ENCODE measurements around the gene ETV3L. TPM values are rescaled to one million over a fixed set of nuclear protein-coding genes. Genes with fewer than 3 reads are reported as not detected.
A peak's percentile ranks its signal among the peaks of the same experiment; 100 is the strongest.

Gene ETV3L
- total RNA-seq, 3 donors from 2014 or later (not counting 1 experiment from before 2014, with no cell fraction given): not detected

DNA sequence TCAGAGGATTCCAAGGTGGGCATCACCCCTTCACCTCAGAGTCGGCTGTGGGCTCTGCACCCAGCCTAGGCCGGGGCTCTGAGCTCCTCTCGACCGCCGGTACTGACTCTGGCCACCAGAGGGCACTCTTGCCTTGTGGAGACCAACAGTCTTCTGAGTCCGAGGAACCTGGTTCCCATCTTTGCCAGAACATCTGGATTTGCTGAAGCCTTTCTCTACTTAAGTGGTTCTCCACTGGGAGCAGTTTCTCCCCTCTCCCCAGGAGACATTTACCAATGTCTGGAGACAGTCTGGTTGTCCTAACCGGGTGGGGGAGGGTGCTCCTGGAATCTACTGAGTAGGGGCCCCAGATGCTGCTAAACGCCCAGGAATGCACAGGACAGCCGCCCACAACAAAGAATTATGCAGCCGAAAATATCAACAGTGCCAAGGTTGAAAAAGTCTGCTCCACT is 9.4 kb downstream of the ETV3L start:
- Histone ChIP-seq H3K4me1 (ENCODE audit: control insufficient read depth, insufficient read depth, low read length) (peaks cover 3% of the 10 kb centered on the region), H3K36me3 (ENCODE audit: control insufficient read depth, insufficient read depth, low read length) (no peaks in the 10 kb centered on the region), H3K27ac (ENCODE audit: low read length) (no peak overlapping the region), H3K4me3 (ENCODE audit: low read length) (no peak overlapping the region), H3K9me3 (ENCODE audit: control insufficient read depth, insufficient read depth, low read length) (no peaks in the 10 kb centered on the region), H3K27me3 (ENCODE audit: control insufficient read depth, insufficient read depth, low read length) (no peaks in the 10 kb centered on the region)
- peak; percentile 80 to 91 for DNase-seq
- WGBS (ENCODE audit: insufficient coverage): 33% methylated on average over 10 of the region's 10 CpGs
- Mint-ChIP-seq H3K27me3 (ENCODE audit: low read depth in 2 of 2) (no peaks in the 10 kb centered on the region), H3K9me3 (no peaks in the 10 kb centered on the region), H3K4me1 (peaks cover 0 to 7% of the 10 kb centered on the region in 2 donors), H3K36me3 (no peaks in the 10 kb centered on the region), H3K27ac (no peak overlapping the region), H3K4me3 (no peak overlapping the region)
- peak; percentile 77 to 95 (median 84) for ATAC-seq
- intact Hi-C loops (cut with micrococcal nuclease): loop anchor here (1.0 kb wide), 1 partner anchor 66 kb away; no protein-coding TSS in a partner anchor
- TF ChIP-seq, protein P1, sequence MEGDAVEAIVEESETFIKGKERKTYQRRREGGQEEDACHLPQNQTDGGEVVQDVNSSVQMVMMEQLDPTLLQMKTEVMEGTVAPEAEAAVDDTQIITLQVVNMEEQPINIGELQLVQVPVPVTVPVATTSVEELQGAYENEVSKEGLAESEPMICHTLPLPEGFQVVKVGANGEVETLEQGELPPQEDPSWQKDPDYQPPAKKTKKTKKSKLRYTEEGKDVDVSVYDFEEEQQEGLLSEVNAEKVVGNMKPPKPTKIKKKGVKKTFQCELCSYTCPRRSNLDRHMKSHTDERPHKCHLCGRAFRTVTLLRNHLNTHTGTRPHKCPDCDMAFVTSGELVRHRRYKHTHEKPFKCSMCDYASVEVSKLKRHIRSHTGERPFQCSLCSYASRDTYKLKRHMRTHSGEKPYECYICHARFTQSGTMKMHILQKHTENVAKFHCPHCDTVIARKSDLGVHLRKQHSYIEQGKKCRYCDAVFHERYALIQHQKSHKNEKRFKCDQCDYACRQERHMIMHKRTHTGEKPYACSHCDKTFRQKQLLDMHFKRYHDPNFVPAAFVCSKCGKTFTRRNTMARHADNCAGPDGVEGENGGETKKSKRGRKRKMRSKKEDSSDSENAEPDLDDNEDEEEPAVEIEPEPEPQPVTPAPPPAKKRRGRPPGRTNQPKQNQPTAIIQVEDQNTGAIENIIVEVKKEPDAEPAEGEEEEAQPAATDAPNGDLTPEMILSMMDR (IDR thresholded peaks at IDR 0.05): peak; percentile 94

DNA sequence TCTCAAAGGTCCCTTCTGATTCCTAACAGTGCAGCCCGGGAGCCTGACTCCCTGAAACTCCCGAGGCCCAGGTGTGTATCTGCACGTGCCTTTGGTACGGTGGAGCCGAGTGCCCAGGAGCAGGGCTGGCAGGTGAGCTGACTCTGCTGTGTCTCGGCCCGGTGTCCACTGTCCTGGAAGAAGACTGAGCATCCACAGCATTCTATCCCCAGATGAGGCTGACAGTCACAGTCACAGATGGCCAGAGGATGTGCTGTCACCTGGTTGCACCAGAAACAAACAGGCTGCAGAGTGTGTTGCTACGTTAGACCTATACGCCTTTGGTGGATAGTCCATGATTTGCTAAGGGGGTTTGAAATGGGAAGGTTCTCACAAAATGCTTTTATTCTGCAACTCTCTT is 9.8 kb downstream of the ETV3L start:
- no peak overlapping the region for H3K27ac Mint-ChIP-seq
- TF ChIP-seq, protein P1 (IDR thresholded peaks at IDR 0.05): no peak
- Histone ChIP-seq H3K4me1 (ENCODE audit: control insufficient read depth, insufficient read depth, low read length) (peaks cover 3% of the 10 kb centered on the region), H3K4me3 (ENCODE audit: low read length) (no peak overlapping the region), H3K36me3 (ENCODE audit: control insufficient read depth, insufficient read depth, low read length) (no peaks in the 10 kb centered on the region), H3K27ac (ENCODE audit: low read length) (no peak overlapping the region), H3K27me3 (ENCODE audit: control insufficient read depth, insufficient read depth, low read length) (no peaks in the 10 kb centered on the region), H3K9me3 (ENCODE audit: control insufficient read depth, insufficient read depth, low read length) (no peaks in the 10 kb centered on the region)
- ATAC-seq (no peak), DNase-seq (no peak)
- no peaks in the 10 kb centered on the region for H3K9me3 Mint-ChIP-seq
- no peak overlapping the region for H3K4me3 Mint-ChIP-seq
- H3K4me1 Mint-ChIP-seq: peaks cover 0 to 7% of the 10 kb centered on the region in 2 donors
- H3K36me3 Mint-ChIP-seq: no peaks in the 10 kb centered on the region
- no peaks in the 10 kb centered on the region for H3K27me3 Mint-ChIP-seq (ENCODE audit: low read depth in 2 of 2)
- WGBS (ENCODE audit: insufficient coverage): 91% methylated on average over 9 of the region's 9 CpGs
- intact Hi-C loops (cut with micrococcal nuclease): loop anchor here (1.0 kb wide), 1 partner anchor 67 kb away; no protein-coding TSS in a partner anchor

DNA sequence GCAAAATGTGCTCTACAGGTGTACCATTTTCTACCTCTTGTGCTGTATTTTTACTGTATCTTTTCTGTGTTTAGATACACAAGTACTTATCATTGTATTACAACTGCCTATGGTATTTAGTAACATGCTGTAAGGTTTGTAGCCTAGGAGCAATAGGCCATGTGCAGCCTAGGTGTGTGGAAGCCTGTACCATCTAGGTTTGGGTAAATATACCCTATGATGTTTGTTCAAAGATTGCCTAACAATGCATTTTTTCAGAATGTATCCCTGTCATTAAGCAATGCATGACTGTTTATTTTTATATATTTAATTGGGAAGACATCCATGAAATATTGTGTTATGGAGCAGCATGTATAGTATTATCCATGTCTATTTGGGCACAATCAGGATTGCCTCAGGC is 11.0 kb downstream of the ETV3L start:
- Histone ChIP-seq H3K4me3 (ENCODE audit: low read length) (no peak overlapping the region), H3K36me3 (ENCODE audit: control insufficient read depth, insufficient read depth, low read length) (no peaks in the 10 kb centered on the region), H3K4me1 (ENCODE audit: control insufficient read depth, insufficient read depth, low read length) (peaks cover 3% of the 10 kb centered on the region), H3K27me3 (ENCODE audit: control insufficient read depth, insufficient read depth, low read length) (no peaks in the 10 kb centered on the region), H3K9me3 (ENCODE audit: control insufficient read depth, insufficient read depth, low read length) (no peaks in the 10 kb centered on the region), H3K27ac (ENCODE audit: low read length) (no peak overlapping the region)
- DNase-seq (no peak), ATAC-seq (no peak)
- Mint-ChIP-seq H3K27ac (no peak overlapping the region), H3K27me3 (ENCODE audit: low read depth in 2 of 2) (no peaks in the 10 kb centered on the region), H3K9me3 (no peaks in the 10 kb centered on the region), H3K4me3 (no peak overlapping the region), H3K36me3 (no peaks in the 10 kb centered on the region), H3K4me1 (peaks cover 0 to 7% of the 10 kb centered on the region in 2 donors)
- TF ChIP-seq, protein P1 (IDR thresholded peaks at IDR 0.05): no peak
- intact Hi-C loops (cut with micrococcal nuclease): no loop called here

DNA sequence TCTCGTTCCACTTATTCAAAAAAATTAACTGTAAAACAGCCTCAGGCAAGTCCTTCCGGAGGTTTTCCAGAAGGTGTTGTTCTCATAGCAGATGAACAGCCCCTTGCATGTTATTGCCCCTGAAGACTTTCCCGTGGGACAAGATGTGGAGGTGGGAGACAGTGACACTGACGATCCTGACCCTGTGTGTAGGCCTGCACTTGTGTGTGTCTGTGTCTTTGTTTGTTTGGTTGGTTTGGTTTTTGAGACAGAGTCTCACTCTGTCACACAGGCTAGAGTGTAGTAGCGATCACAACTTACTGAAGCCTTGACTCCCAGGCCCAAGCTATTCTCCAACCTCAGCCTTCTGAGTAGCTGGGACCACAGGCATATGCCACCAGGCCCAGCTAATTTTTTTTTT is 12.6 kb downstream of the ETV3L start:
- Mint-ChIP-seq H3K36me3 (no peaks in the 10 kb centered on the region), H3K27ac (no peak overlapping the region), H3K9me3 (no peaks in the 10 kb centered on the region), H3K4me3 (no peak overlapping the region), H3K27me3 (ENCODE audit: low read depth in 2 of 2) (peaks cover 0 to 10% of the 10 kb centered on the region in 2 donors), H3K4me1 (peaks cover 0 to 7% of the 10 kb centered on the region in 2 donors)
- no peak overlapping the region for H3K27ac ChIP-seq (ENCODE audit: low read length)
- H3K36me3 ChIP-seq (ENCODE audit: control insufficient read depth, insufficient read depth, low read length): no peaks in the 10 kb centered on the region
- H3K27me3 ChIP-seq (ENCODE audit: control insufficient read depth, insufficient read depth, low read length): no peaks in the 10 kb centered on the region
- 87% methylated on average over 5 of the region's 5 CpGs for WGBS (ENCODE audit: insufficient coverage)
- H3K9me3 ChIP-seq (ENCODE audit: control insufficient read depth, insufficient read depth, low read length): no peaks in the 10 kb centered on the region
- no peak overlapping the region for H3K4me3 ChIP-seq (ENCODE audit: low read length)
- intact Hi-C loops (cut with micrococcal nuclease): no loop called here
- TF ChIP-seq, protein P1 (IDR thresholded peaks at IDR 0.05): no peak
- no peak for ATAC-seq
- peaks cover 3% of the 10 kb centered on the region for H3K4me1 ChIP-seq (ENCODE audit: control insufficient read depth, insufficient read depth, low read length)
- no peak for DNase-seq
